H7 (cell line): ENCODE measurements around the gene MPPED2. TPM values are rescaled to one million over a fixed set of nuclear protein-coding genes. Genes with fewer than 3 reads are reported as not detected.
"Not testable (repeated sequence)": the region's sequence is repeated elsewhere in the genome, so short reads cannot be mapped to it uniquely, and the experiment has no call there.

Experiments used
- DNase-seq: peaks from one replicate; pipeline ENCODE4 v3.0.0; 2012
- H3K27me3 ChIP-seq: 2 replicates; pipeline ENCODE4 v1.6.0; 2011; ENCODE audit warnings: mild to moderate bottlenecking, low read length; ENCODE audit not compliant: control insufficient read depth, insufficient read depth
- H3K36me3 ChIP-seq: replicated peaks from 2 replicates; pipeline ENCODE4 v1.5.1; 2011; ENCODE audit warnings: low read length; ENCODE audit not compliant: control insufficient read depth, insufficient read depth
- H3K4me3 ChIP-seq: 2 replicates; pipeline ENCODE4 v1.5.1; 2011; ENCODE audit warnings: low read depth, mild to moderate bottlenecking, control low read depth, low read length, moderate library complexity; ENCODE audit not compliant: insufficient read depth
- total RNA-seq: library from RNA; depleted of rRNA; stranded (reverse); fragments of >200 nt; shearing (Covaris generic); gene quantifications from 2 replicates; pipeline ENCODE4 v1.2.3, GENCODE V29; 2014

MPPED2 gene
- total RNA-seq, 1 experiment from 2014 or later, result 0.48 TPM

- Histone ChIP-seq H3K27me3 (no peaks in the 10 kb centered on the region), H3K4me3 (no peak overlapping the region)
- no peak for DNase-seq
Measured at GRCh38 chr11:30560206-30561106, 25.7 kb downstream of the MPPED2 start.

GRCh38 chr11:30559004-30559403 lies 27.1 kb downstream of the MPPED2 start:
- Histone ChIP-seq H3K4me3 (no peak overlapping the region), H3K36me3 (no peaks in the 10 kb centered on the region), H3K27me3 (no peaks in the 10 kb centered on the region)
- DNase-seq, result no peak

More at GRCh38 chr11:30560206-30561106, 25.7 kb downstream of the MPPED2 start:
- H3K36me3 ChIP-seq, result no peaks in the 10 kb centered on the region

GRCh38 chr11:30554587-30554986 lies 31.6 kb downstream of the MPPED2 start:
- H3K27me3 ChIP-seq, H3K4me3 ChIP-seq, DNase-seq, H3K36me3 ChIP-seq: not testable (repeated sequence)

GRCh38 chr11:30553521-30554110 lies 32.5 kb downstream of the MPPED2 start:
- Histone ChIP-seq H3K36me3 (no peaks in the 10 kb centered on the region), H3K4me3 (no peak overlapping the region), H3K27me3 (no peaks in the 10 kb centered on the region)
- DNase-seq, result no peak

- DNase-seq, result no peak
- H3K4me3 ChIP-seq, result no peak overlapping the region
- no peaks in the 10 kb centered on the region for H3K36me3 ChIP-seq
Measured at GRCh38 chr11:30552839-30553238, 33.3 kb downstream of the MPPED2 start.

GRCh38 chr11:30550022-30550542 lies 36.1 kb downstream of the MPPED2 start:
- Histone ChIP-seq H3K27me3 (peaks cover 5% of the 10 kb centered on the region; the same call in 1 of the 2 replicates), H3K36me3 (no peaks in the 10 kb centered on the region), H3K4me3 (no peak overlapping the region)
- no peak for DNase-seq

More at GRCh38 chr11:30552839-30553238, 33.3 kb downstream of the MPPED2 start:
- H3K27me3 ChIP-seq, result peaks cover 1% of the 10 kb centered on the region; the same call in 1 of the 2 replicates

- DNase-seq, result no peak
- H3K36me3 ChIP-seq, result no peaks in the 10 kb centered on the region
- peaks cover 5% of the 10 kb centered on the region; the same call in 1 of the 2 replicates for H3K27me3 ChIP-seq
- H3K4me3 ChIP-seq, result no peak overlapping the region
Measured at GRCh38 chr11:30549565-30549964, 36.6 kb downstream of the MPPED2 start.

GRCh38 chr11:30546334-30546733 lies 39.8 kb downstream of the MPPED2 start:
- no peak for DNase-seq
- peaks cover 7% of the 10 kb centered on the region; the same call in 1 of the 2 replicates for H3K27me3 ChIP-seq
- no peaks in the 10 kb centered on the region for H3K36me3 ChIP-seq
- no peak overlapping the region for H3K4me3 ChIP-seq

GRCh38 chr11:30545507-30545906 lies 40.6 kb downstream of the MPPED2 start:
- peaks cover 7% of the 10 kb centered on the region; the same call in 1 of the 2 replicates for H3K27me3 ChIP-seq
- H3K4me3 ChIP-seq, result no peak overlapping the region
- no peaks in the 10 kb centered on the region for H3K36me3 ChIP-seq
- DNase-seq, result no peak

GRCh38 chr11:30543066-30543465 lies 43.1 kb downstream of the MPPED2 start:
- H3K36me3 ChIP-seq, result no peaks in the 10 kb centered on the region
- H3K4me3 ChIP-seq, result no peak overlapping the region
- no peak for DNase-seq
- H3K27me3 ChIP-seq, result peaks cover 7% of the 10 kb centered on the region; the same call in 1 of the 2 replicates

GRCh38 chr11:30540781-30541180 lies 45.4 kb downstream of the MPPED2 start:
- Histone ChIP-seq H3K36me3 (no peaks in the 10 kb centered on the region), H3K4me3 (no peak overlapping the region), H3K27me3 (peaks cover 6% of the 10 kb centered on the region; the same call in 1 of the 2 replicates)
- no peak for DNase-seq

GRCh38 chr11:30538251-30538650 lies 47.9 kb downstream of the MPPED2 start:
- no peak overlapping the region for H3K4me3 ChIP-seq
- H3K36me3 ChIP-seq, result no peaks in the 10 kb centered on the region
- H3K27me3 ChIP-seq, result no peaks in the 10 kb centered on the region
- no peak for DNase-seq

GRCh38 chr11:30535818-30536217 lies 50.3 kb downstream of the MPPED2 start:
- H3K36me3 ChIP-seq, result no peaks in the 10 kb centered on the region
- H3K27me3 ChIP-seq, result no peaks in the 10 kb centered on the region
- no peak for DNase-seq
- H3K4me3 ChIP-seq, result no peak overlapping the region

- no peak for DNase-seq
- Histone ChIP-seq H3K27me3 (no peaks in the 10 kb centered on the region), H3K4me3 (no peak overlapping the region), H3K36me3 (no peaks in the 10 kb centered on the region)
Measured at GRCh38 chr11:30533445-30533947, 52.7 kb downstream of the MPPED2 start.
